ENCODE data around the gene ATP6V1G1.
"Not testable (repeated sequence)": the region's sequence is repeated elsewhere in the genome, so short reads cannot be mapped to it uniquely, and the experiment has no call there.

- not testable (repeated sequence) for TF ChIP-seq CTCF (IDR thresholded peaks at IDR 0.05); POLR2A (IDR thresholded peaks at IDR 0.05; ENCODE audit: low read depth); POLR2AphosphoS5 (IDR thresholded peaks at IDR 0.05); EP300 (IDR thresholded peaks at IDR 0.05)
Observed at GRCh38 chr9:114600502-114601248, 13.1 kb downstream of the ATP6V1G1 start.
